ENCODE data around the gene USP44. TPM values are rescaled to one million over a fixed set of nuclear protein-coding genes. Genes with fewer than 3 reads are reported as not detected.

USP44 gene
- total and polyA plus RNA-seq, 2 of the 4 experiments (the other 2 are of a cell fraction) = 13.0 to 33.5 TPM

DNA sequence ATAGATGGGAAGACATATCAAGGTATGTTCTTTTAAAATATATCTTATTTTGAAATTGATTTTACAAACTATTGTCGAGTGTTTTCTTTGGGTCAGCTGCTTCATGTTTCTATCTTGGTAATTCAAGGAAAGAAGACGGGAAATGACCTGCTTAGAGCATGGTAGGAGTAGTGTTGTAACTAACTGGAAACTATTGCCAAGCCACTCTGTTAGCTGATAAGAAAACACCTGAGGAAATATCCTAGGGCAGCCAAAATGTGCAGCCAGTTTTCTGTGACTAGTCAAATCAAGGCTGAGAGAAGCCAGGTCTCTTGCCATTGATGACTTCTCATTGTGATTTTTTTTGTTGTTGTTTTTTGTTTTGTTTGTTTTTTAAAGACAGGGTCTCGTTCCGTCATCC lies 47.1 kb downstream of the USP44 start:
- peaks cover 23 to 39% of the 10 kb centered on the region in 2 experiments; a peak in 3 of 4 replicates for H3K79me1 ChIP-seq (ENCODE audit: low read depth in 1 of 2, low read length in 2 of 2)

More for the DNA sequence above, 47.1 kb downstream of the USP44 start:
- no TSS peak for BruUV-seq (replicated peaks)
- H2BK20ac ChIP-seq (ENCODE audit: low read depth, low read length) = no peak overlapping the region
- in situ Hi-C loops (cut with MboI; ENCODE audit: low sequenced_read_pairs) = no loop called here
- H4K20me1 ChIP-seq (ENCODE audit: insufficient read depth, low read length) = no peaks in the 10 kb centered on the region; the same call in 1 of the 2 replicates
- no peak overlapping the region for H3K27ac ChIP-seq (ENCODE audit: insufficient read depth, low read length)
- intact Hi-C loops (cut with micrococcal nuclease) = no loop called here
- no peak overlapping the region for H2BK5ac ChIP-seq (ENCODE audit: low read depth, low read length, poor library complexity, severe bottlenecking)
- peaks cover 2% of the 10 kb centered on the region for H3K4me1 ChIP-seq (ENCODE audit: control insufficient read depth, insufficient read depth, low read length)
- ChIA-PET CTCF (interaction anchor here (0.5 kb wide), 1 partner anchor 170 kb away, joined by 3 read pairs; no protein-coding TSS in a partner anchor), POLR2A (ENCODE audit: unreplicated experiment) (no interaction called here)
- H4K91ac ChIP-seq (ENCODE audit: insufficient read depth, low read depth, low read length) = no peak overlapping the region
- no peak overlapping the region for H3K14ac ChIP-seq (replicated peaks; ENCODE audit: low read depth, low read length)
- H2AFZ ChIP-seq (replicated peaks; ENCODE audit: low read length, poor library complexity) = no peak overlapping the region
- H3K18ac ChIP-seq (ENCODE audit: low read depth, low read length) = no peak overlapping the region
- DNase-seq (no peak), ATAC-seq (ENCODE audit: low read depth) (no peak)
- no peak overlapping the region for H2AK5ac ChIP-seq (ENCODE audit: low read depth, low read length)
- dilution Hi-C loops (cut with HindIII; ENCODE audit: low sequenced_read_pairs, unreplicated experiment) = no loop called here
- TF ChIP-seq FOS (IDR thresholded peaks at IDR 0.05; ENCODE audit: low read depth, low read length) (no peak), RFX5 (IDR thresholded peaks at IDR 0.05; ENCODE audit: low read depth, low read length) (no peak), SMC3 (IDR thresholded peaks at IDR 0.05; ENCODE audit: low read depth, low read length) (no peak), POLR2A (IDR thresholded peaks at IDR 0.05; ENCODE audit: low read depth, low read length) (no peak), CEBPB (IDR thresholded peaks at IDR 0.05; ENCODE audit: low read depth, low read length) (no peak), BHLHE40 (IDR thresholded peaks at IDR 0.05; ENCODE audit: low read depth, low read length) (no peak), CHD1 (IDR thresholded peaks at IDR 0.05; ENCODE audit: low read depth, low read length) (no peak), NFE2L2 (IDR thresholded peaks at IDR 0.05; ENCODE audit: low read depth, low read length) (no peak), MXI1 (IDR thresholded peaks at IDR 0.05; ENCODE audit: borderline replicate concordance, low read depth, low read length) (no peak), MAFK (IDR thresholded peaks at IDR 0.05; ENCODE audit: low read depth, low read length) (no peak), RCOR1 (IDR thresholded peaks at IDR 0.05; ENCODE audit: insufficient replicate concordance, low read length) (no peak), RAD21 (IDR thresholded peaks at IDR 0.05; ENCODE audit: low read length) (no peak), MAZ (IDR thresholded peaks at IDR 0.05; ENCODE audit: borderline replicate concordance, low read depth, low read length) (no peak)
- TF ChIP-seq, protein P1, sequence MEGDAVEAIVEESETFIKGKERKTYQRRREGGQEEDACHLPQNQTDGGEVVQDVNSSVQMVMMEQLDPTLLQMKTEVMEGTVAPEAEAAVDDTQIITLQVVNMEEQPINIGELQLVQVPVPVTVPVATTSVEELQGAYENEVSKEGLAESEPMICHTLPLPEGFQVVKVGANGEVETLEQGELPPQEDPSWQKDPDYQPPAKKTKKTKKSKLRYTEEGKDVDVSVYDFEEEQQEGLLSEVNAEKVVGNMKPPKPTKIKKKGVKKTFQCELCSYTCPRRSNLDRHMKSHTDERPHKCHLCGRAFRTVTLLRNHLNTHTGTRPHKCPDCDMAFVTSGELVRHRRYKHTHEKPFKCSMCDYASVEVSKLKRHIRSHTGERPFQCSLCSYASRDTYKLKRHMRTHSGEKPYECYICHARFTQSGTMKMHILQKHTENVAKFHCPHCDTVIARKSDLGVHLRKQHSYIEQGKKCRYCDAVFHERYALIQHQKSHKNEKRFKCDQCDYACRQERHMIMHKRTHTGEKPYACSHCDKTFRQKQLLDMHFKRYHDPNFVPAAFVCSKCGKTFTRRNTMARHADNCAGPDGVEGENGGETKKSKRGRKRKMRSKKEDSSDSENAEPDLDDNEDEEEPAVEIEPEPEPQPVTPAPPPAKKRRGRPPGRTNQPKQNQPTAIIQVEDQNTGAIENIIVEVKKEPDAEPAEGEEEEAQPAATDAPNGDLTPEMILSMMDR (conservative IDR thresholded peaks at IDR 0.05; ENCODE audit: low read depth, low read length) = no peak
- TF ChIP-seq, protein P2, sequence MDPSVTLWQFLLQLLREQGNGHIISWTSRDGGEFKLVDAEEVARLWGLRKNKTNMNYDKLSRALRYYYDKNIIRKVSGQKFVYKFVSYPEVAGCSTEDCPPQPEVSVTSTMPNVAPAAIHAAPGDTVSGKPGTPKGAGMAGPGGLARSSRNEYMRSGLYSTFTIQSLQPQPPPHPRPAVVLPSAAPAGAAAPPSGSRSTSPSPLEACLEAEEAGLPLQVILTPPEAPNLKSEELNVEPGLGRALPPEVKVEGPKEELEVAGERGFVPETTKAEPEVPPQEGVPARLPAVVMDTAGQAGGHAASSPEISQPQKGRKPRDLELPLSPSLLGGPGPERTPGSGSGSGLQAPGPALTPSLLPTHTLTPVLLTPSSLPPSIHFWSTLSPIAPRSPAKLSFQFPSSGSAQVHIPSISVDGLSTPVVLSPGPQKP (IDR thresholded peaks at IDR 0.05; ENCODE audit: borderline replicate concordance, low read depth, low read length) = no peak
- TF ChIP-seq, protein P3, sequence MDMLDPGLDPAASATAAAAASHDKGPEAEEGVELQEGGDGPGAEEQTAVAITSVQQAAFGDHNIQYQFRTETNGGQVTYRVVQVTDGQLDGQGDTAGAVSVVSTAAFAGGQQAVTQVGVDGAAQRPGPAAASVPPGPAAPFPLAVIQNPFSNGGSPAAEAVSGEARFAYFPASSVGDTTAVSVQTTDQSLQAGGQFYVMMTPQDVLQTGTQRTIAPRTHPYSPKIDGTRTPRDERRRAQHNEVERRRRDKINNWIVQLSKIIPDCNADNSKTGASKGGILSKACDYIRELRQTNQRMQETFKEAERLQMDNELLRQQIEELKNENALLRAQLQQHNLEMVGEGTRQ (IDR thresholded peaks at IDR 0.05; ENCODE audit: low read depth, low read length) = no peak
- H3K23ac ChIP-seq (ENCODE audit: low read depth, low read length) = no peak overlapping the region
- no peaks in the 10 kb centered on the region; the same call in 1 of the 2 replicates for H3K9me1 ChIP-seq (ENCODE audit: insufficient read depth, low read length)
- H3K27me3 ChIP-seq (ENCODE audit: control insufficient read depth, insufficient read depth, low read length) = no peaks in the 10 kb centered on the region
- H2AK9ac ChIP-seq (replicated peaks; ENCODE audit: low read depth, low read length, poor library complexity) = no peak overlapping the region
- H3K36me3 ChIP-seq (ENCODE audit: control insufficient read depth, insufficient read depth, low read length) = peaks cover 44% of the 10 kb centered on the region
- H3K9me3 ChIP-seq (ENCODE audit: control insufficient read depth, insufficient read depth, low read length) = peaks cover 1% of the 10 kb centered on the region; the same call in 1 of the 2 replicates
- no peak overlapping the region for H3K4me3 ChIP-seq (ENCODE audit: insufficient read depth, low read depth, low read length)
- no peak overlapping the region for H2BK120ac ChIP-seq (ENCODE audit: low read depth, low read length)
- H3K9ac ChIP-seq (ENCODE audit: low read depth, low read length) = no peak overlapping the region
- no peak overlapping the region for H4K8ac ChIP-seq (ENCODE audit: low read depth in 2 of 2, low read length in 2 of 2)
- no peak overlapping the region for H3K4me2 ChIP-seq (ENCODE audit: low read depth, low read length)
- H4K5ac ChIP-seq (ENCODE audit: low read depth, low read length) = no peak overlapping the region
- no peak overlapping the region for H3K4ac ChIP-seq (ENCODE audit: low read depth, low read length)
- H2BK15ac ChIP-seq (ENCODE audit: low read depth, low read length) = no peak overlapping the region
- H3K56ac ChIP-seq (ENCODE audit: extremely low read depth, insufficient read depth, low read length) = no peak overlapping the region
- no CpG with 5 or more reads among the region's 4 CpGs for WGBS, 2 experiments (ENCODE audit: extremely low coverage in 2 of 2, insufficient read length in 1 of 2)

All from IMR-90 (cell line).